Effector CD8-positive, alpha-beta T cell (primary cell): Measurements from ENCODE around the gene NACC1.

Experiments
- DNase-seq: peaks from one replicate; lab custom pipeline; 2025; lab: John Stamatoyannopoulos, UW

The NACC1 gene

DNA sequence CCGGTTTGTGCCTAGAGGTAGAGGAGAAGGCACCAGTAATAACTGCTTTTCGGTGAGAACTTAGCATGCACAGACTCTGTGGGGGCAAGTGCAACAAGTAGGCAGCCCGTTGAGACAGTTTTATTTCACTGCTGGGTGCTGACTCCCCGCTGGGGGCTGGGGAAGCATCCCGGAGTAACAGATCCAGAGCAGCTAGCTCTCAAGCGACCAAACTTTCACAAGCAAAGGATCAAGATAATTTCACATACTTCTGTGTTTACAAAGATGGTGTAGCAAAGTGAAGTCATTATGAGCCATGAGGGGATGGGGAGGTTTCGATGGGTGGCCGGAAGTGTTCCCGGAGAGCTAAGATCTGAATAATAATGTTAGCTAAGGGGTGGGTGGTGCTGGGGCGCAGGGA is 2.8 kb downstream of the NACC1 start:
- no peak for DNase-seq

DNA sequence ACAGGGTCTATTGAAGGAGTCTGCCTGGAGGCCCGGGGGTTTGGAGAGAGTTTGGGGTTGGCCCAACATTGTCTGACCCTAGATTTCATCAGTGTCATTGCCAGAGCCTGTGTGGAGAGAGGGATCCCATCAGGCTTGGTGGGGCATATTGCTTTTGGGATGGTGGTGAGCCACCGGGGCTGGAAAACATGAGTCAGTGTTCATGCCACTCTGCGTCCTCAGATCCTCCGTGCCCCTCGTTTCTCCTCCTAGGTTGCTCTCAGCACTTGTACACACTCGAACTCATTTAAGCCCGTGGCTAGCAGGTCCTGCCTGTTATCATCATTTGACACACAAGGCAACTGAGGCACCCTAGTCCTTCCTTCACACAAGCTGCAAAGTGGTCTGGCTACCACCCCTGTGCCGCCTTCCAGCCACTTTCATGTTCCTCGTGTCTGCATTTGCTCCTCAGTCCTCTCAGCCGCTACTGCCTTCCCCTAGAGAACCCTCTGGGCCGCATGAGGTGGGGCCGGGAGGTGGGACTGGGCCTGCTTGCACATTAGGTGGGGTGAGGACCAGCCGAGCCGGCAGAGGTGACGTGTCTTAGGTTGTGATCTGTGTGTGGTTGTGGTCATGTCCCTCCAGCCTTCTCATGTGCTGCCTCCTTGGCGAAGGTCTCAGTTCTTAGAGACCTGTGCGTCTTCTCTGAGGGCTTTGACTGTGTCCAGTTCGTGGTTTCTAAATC is 3.6 kb downstream of the NACC1 start:
- DNase-seq, result no peak

DNA sequence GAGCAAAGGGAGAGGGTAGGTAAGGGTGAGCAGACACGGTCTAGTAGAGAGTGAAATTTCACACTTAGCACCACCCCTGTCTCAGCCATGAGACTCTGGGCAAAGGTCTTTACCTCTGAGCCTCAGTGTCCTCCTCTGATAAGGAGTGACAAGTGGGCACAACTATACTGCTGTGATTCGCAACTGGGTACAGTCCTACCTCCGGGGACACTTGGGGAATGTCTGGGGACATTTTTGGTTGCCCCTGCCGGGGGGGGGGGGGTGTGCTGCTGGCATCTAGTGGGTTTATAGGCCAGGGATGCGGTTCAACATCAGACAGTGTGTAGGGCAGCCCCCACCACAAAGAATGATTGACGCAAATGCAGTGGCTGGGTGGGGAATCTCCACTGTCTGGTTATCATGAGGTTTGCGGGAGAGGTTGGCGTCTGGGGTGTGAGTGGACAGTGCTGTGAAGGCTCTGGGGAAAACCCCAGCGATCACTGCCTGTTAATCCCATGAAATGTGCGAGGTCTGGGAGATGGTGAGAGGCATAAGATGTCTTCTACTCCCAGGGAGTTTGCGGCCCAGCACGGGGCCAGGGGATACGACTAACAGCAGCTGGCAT is 4.3 kb downstream of the NACC1 start:
- no peak for DNase-seq

DNA sequence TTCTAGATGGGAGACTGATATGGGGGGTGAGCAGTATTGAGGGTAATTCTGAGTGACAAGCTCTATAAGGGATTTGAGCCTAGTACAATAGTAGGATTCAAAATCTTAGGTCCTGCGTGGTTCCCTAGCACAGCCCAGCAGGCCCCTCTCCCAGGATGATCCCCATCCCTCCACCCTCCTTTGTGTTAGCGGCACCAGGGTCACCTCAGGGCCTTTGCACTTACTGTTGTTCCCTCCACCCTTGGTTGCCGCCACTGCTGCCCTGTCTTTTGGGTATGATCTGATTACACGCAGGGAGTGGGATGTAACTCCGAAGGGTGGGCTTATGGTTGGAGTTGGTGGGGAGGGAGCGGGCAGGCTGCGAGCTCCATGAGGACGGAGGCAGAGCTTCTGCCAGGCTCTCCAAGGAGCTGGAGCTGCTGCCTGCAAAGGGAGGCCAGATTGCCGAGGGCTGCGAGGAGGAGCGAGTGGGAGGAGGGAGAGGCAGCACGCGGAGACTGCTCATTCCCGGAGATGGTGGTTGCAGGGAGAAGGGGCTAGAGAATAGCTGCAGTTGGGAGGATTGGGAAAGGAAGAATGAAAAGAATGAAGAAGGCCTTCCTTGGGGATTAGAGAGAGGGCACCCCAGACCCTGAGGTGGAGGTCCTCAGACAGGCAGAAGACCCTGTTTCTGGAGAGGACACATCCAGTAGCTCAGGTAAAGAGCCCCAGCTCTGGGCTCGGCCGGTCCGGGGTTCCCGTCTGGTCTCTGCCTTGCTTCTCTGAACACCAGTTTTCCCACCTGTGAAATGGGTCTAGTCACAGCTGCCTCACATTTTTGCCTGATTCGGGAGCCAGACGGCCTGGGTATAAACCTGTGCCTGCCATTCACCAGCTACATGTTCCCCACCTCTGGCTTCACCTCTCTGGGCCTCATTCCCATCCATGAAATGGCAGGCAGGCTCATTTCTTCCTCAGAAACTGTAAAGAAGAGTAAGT is 5.2 kb downstream of the NACC1 start:
- DNase-seq, result no peak

DNA sequence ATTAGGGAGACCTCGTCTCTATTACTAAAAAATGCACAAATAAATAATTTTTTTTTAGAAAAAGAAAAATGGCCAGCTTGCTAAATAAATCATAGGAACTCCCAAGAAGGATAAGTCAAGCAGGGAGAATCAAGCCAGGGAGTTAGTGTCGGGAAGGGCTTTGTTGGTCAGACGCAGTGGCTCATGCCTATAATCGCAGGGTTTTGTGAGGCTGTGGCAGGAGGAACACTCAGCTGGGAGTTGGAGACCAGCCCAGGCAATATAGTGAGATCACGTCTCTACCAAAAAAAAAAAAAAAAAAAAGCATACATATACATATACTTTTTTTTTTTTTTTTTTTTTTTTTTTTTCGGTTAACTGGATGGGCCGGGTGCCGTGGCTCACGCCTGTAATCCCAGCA is 9.0 kb downstream of the NACC1 start:
- no peak for DNase-seq

DNA sequence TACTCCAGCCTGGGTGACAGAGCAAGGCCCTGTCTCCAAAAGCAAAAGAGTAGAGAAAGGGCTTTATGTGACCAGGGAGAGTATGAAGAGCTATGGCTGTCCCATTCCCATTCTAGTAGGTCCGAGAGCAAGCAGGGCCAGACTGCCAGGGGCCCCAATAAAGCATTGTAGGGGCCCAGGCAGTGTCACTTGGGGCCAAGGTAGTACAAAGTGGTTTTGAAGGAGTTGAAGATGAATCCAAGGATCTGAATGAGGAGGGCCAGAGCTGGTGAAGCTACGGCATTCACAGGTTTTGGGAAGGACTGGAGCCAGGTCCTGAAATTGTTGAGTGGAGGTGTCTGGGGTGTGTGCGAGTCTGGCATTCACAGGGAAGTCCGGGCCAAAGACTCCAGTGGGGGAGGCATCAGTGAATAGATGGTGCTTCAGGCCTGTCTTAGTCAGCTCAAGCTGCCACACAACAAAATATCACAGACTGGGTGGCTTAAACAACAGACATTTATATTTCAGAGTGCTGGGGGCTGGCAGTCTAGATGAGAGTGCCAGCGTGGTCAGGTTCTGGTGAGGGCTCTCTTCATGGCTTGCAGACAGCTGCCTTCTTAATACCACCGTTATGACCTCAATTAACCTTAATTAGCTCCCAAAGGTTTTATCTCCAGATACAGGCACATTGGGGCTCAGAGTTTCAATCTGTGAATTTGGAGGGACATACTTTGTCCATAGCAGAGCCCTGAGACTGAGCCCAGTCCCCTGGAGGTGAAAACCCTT is 9.9 kb downstream of the NACC1 start:
- no peak for DNase-seq

DNA sequence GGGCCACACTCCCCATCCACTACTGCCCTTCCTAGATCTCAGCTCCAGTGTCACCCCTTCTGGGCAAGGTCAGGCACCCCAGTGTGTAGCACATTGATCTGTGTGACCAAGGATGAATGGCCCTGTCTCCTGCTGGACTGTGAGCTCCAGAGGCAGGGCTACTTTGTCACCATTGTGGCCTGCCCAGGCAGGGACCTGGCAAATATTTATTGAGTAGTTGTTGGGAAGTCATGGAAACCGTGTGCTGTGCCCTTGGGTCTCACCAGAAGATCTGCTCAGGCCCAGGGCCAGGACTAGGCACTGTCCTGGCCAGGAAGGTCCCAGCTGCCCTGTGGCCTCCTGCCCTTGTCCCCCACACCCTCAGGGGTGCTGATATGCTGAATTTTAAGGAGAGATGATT is 10.5 kb downstream of the NACC1 start:
- no peak for DNase-seq

DNA sequence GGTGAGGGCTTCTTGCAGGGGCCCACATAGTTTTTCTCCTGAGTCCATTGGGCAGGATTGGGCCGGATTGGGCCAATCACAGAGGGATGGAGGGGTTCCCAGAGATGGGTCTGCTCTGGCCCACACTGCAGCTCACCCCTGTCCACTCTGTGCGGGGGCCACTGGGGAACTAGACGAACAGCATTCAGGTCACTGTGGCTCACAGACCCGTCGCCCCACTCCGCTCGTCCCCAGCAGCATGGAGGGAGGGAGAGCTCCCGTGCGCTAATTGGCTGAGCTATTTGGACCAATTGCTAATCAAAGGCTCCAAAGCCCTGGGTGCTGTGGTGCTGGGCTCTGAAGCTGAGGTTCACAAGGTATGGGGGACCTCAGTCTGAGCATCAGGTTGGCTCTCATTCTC is 11.3 kb downstream of the NACC1 start:
- DNase-seq, result no peak

DNA sequence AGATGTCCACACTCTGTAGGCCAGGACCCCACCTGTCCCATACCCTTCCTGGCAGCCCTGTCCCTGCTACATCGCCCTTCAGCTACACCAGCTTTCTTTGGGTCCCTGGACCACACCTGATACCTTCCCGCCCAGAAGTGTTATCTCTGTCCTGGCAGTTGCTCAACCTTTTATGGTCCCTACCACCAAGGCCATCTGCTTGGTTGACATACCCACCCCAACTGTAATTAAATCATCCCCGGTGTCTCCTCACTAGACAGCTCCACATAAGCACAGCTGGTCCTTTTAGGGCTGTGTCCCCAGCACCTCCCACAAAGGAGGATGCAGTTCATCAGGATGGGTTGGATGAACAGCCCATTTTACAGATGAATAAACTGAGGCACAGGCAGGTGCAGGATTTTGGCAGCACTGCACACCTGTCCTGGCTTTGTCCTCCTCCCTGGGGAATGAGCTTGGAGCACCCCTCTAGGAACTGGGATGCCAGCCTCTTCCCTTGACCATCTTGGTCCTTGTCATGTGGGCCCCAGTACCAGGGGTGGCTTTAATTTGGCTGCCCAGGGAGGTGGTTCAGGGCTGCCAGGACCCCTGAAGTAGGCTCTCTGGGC is 12.9 kb downstream of the NACC1 start:
- no peak for DNase-seq

DNA sequence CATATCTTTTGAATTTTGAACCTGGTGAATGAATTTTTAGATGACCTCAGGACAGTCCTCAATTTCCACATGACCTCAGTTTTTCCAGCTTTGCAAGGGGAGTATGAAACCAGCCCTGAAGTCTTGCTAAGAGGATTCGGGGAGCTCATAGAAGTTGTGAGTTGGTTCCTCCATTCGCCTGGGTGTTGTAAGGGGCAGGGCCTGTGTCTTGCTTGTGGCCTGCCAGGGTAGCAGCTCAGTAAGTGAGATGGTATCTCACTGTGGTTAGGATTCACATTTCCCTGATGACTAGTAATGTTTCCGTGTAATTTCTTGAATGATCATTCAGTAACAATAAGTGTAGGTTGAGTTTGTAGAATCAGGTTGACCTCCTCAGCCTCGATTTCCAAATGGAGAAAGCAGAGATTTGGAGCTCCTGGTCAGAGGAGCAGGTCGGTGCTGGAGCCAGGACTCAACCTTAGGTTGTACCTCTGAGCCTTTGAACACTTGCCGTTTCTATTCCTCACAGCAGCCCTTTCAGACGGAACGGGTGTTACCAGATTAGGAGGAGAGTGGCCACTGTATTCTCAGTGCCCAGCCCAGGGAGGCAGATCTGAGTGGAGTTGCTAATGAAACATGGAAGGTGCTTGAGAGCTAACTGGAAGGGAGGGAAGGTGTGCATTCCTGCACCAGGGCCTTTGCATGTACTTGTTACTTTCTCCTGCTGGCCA is 14.6 kb downstream of the NACC1 start:
- DNase-seq, result no peak

DNA sequence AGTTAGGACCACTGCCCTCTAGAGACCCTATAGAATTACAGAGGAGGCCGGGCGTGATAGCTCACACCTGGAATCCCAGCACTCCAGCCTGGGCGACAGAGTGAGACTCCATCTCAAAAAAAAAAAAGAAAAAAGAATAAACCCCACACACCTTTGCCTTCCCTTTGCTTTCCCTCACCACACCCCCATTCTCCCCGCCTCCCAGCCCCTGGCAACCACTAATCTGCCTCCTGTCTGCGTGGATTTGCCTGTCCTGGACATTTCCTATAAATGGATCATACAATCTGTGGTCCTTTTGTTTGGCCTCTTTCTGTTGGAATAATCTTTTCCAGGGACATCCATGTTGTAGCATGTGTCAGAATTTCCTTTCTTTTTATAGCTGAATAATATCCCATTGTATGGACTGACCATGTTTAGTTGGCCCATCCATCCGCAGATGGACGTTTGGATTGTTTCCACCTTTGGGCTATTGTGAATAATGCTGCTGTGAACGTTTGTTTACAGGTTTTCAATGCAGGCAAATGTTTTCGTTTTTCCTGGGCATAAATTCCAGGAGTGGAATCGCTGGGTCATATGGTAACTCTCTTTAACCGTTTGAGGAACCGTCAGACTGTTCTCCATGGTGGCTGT is 15.3 kb downstream of the NACC1 start:
- no peak for DNase-seq

DNA sequence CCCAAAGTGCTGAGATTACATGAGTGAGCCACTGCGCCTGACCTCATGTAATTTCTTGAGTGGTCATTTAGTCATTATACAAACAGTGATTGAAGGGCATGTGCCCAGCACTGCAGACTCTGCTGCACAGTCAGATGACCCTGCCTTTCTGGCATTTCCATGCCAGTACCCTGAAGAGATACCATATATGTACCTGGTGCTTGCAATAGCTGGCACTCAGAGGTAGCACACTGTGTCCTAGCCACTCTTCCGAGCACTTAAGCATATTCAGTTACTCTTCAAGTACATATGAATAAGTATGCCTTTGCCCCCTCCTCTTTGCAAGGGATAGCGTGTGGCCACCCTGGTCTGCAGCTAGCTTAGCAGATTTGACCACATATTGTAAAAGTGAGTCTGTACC is 16.6 kb downstream of the NACC1 start:
- no peak for DNase-seq

DNA sequence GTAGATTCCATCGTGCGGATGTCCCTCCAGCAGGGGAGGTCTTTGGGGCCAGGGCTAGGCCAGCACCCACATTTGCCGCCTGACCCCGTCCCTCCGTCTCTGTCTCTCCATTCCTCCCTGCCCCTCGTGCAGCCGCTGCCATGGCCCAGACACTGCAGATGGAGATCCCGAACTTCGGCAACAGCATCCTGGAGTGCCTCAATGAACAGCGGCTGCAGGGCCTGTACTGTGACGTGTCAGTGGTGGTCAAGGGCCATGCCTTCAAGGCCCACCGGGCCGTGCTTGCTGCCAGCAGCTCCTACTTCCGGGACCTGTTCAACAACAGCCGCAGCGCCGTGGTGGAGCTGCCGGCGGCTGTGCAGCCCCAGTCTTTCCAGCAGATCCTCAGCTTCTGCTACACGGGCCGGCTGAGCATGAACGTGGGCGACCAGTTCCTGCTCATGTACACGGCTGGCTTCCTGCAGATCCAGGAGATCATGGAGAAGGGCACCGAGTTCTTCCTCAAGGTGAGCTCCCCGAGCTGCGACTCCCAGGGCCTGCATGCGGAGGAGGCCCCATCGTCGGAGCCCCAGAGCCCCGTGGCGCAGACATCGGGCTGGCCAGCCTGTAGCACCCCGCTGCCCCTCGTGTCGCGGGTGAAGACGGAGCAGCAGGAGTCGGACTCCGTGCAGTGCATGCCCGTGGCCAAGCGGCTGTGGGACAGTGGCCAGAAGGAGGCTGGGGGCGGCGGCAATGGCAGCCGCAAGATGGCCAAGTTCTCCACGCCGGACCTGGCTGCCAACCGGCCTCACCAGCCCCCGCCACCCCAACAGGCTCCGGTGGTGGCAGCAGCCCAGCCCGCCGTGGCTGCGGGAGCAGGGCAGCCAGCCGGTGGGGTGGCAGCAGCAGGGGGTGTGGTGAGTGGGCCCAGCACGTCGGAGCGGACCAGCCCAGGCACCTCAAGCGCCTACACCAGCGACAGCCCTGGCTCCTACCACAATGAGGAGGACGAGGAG is 17.3 kb downstream of the NACC1 start:
- DNase-seq, result no peak

DNA sequence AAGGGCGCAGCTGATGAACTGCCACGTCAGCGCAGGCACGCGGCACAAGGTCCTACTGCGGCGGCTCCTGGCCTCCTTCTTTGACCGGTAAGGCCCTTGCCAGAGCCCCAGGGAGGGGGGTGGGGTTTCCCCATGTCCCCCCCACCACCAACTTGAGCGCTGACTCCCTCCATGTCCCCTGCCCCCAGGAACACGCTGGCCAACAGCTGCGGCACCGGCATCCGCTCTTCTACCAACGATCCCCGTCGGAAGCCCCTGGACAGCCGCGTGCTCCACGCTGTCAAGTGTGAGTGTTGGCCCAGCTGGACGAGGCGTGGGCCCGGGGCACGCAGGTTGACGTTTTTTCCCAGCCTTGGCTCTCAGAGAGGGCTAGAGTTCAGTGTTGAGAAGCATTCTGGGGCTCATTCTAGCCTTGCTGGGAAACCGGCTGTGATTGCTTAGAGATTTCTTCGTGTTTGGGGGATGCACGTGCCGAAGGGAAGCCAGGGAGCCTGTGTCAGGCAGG is 19.3 kb downstream of the NACC1 start:
- DNase-seq, result no peak

DNA sequence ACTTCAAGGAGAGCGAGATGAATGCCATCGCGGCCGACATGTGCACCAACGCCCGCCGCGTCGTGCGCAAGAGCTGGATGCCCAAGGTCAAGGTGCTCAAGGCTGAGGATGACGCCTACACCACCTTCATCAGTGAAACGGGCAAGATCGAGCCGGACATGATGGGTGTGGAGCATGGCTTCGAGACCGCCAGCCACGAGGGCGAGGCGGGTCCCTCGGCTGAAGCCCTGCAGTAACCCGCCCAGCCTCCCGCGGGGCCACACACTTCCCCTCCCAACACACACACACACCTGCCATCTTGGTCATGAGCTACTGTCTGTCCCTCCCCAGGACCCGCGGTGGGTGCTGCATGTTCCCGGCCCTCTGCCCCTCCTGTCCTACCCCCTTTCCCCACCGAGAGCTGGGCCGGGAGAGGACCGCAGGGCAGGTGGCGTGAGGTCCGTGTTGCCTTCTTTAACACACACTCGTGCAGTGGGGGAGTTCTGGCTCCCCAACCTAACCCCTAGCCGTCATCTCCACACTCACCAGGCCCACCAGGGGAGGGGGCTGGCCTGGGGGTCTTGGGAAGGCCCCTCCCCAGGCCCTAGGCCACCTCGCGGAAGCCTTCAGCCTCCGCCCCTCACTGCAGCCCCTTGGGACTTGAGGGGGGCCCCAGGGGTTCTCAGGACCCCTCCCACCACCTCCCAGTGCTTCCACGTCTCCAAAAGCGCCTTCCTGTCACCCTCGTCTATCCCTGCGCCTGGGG is 20.3 kb downstream of the NACC1 start:
- no peak for DNase-seq

DNA sequence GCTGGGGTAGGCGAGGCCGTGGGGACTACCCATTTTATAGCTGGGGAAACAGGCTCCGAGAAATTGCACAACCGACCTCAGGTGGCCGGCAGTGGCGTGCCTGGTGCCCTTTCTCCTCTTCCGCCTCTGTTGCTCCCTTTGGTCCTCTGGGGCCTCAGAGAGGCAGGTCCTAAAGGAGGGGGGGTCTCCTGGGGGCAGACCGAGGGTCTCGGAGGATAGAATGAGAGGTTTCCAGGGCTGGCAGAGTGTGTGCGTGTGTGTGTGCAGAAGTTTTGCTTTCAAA is 20.8 kb downstream of the NACC1 start:
- DNase-seq, result no peak

DNA sequence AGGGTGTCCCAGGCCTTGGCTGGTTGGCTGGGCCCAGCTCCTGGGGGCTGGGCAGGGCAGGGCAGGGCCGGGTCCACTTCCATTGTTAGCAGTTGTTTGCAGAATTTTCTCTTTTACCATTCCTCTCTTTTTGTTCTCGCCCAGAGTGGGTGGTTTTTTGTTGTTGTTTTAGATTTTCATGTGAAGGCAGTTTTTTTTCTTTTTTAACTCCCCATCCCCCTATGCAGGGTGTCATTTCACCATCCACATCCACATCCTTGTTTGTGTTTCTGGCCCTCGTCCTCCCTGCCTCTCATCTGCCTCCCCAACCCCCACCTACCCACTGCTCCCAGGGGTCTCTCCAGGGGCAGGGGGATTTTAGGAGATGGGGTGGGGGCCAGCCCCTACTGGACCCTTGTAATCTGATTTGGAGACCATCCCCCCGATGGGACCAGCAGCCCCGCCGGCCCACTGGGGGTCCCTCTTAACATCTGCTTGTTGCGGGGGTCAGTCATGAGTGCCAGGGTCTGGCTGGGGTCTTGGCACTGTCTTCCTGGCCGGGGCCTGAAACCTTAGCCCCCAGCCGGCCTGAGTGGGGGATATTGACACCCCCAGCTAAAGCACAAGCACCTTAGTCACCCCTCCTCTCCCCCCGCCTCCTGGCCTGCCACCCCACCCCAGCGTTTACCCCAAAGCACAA is 21.7 kb downstream of the NACC1 start:
- DNase-seq, result no peak
